ENCODE measurements around the gene MAP2K5.

Gene MAP2K5

DNA sequence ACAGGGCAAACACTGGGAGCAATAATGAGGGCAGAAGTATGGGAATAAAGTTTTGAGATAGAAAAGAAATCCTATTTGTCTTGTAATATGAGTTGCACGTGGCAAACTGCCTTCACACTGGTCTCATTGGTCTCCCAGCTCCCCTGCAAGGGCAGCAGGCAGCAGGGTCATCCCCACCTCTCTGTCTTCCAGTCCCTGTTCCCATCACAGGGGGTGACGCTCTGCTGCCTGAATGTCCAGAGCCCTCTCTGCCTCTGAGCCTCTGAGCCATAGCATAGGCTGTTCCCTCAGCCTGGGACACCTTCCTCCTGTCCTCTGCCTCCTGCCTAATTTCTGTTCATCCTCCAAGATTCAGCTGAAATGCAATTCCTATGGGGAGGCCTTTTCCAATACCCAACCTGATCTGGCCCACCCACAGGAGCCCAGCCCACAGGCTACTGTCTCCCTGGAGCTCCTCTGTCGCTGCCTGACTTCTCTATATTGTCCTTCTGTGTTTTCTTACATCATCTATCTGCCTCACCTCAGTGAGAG is 270.7 kb downstream of the MAP2K5 start:
- Histone ChIP-seq H4K20me1 (ENCODE audit: insufficient read depth, low read length, poor library complexity, severe bottlenecking) (no peaks in the 10 kb centered on the region), H3K9me2 (replicated peaks; ENCODE audit: low read depth, low read length) (no peaks in the 10 kb centered on the region), H3K9ac (ENCODE audit: low read depth, low read length, poor library complexity, severe bottlenecking) (peak overlapping the region; percentile 26), H3K79me2 (ENCODE audit: insufficient read depth, low read length) (no peaks in the 10 kb centered on the region), H3K4me3 (ENCODE audit: low read length, poor library complexity, severe bottlenecking) (peak overlapping the region; percentile 52), H2AFZ (ENCODE audit: low read length) (no peak overlapping the region), H3K27me3 (ENCODE audit: insufficient read depth, low read length, poor library complexity, severe bottlenecking) (no peaks in the 10 kb centered on the region), H3K4me1 (ENCODE audit: insufficient read depth, low read length, poor library complexity, severe bottlenecking) (peaks cover 21% of the 10 kb centered on the region), H3K36me3 (ENCODE audit: insufficient read depth, low read length) (peaks cover 3% of the 10 kb centered on the region; the same call in 1 of the 2 replicates), H3F3A (ENCODE audit: low read depth) (no peaks in the 10 kb centered on the region), H3K4me2 (ENCODE audit: low read depth, low read length, poor library complexity, severe bottlenecking) (peak overlapping the region; percentile 65), H3K9me3 (ENCODE audit: insufficient read depth, low read depth, low read length) (no peaks in the 10 kb centered on the region)
- TF ChIP-seq, protein P1, sequence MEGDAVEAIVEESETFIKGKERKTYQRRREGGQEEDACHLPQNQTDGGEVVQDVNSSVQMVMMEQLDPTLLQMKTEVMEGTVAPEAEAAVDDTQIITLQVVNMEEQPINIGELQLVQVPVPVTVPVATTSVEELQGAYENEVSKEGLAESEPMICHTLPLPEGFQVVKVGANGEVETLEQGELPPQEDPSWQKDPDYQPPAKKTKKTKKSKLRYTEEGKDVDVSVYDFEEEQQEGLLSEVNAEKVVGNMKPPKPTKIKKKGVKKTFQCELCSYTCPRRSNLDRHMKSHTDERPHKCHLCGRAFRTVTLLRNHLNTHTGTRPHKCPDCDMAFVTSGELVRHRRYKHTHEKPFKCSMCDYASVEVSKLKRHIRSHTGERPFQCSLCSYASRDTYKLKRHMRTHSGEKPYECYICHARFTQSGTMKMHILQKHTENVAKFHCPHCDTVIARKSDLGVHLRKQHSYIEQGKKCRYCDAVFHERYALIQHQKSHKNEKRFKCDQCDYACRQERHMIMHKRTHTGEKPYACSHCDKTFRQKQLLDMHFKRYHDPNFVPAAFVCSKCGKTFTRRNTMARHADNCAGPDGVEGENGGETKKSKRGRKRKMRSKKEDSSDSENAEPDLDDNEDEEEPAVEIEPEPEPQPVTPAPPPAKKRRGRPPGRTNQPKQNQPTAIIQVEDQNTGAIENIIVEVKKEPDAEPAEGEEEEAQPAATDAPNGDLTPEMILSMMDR (conservative IDR thresholded peaks at IDR 0.05; ENCODE audit: low read length): no peak
- no peak for TF ChIP-seq EZH2phosphoT487 (IDR thresholded peaks at IDR 0.05; ENCODE audit: borderline replicate concordance)

DNA sequence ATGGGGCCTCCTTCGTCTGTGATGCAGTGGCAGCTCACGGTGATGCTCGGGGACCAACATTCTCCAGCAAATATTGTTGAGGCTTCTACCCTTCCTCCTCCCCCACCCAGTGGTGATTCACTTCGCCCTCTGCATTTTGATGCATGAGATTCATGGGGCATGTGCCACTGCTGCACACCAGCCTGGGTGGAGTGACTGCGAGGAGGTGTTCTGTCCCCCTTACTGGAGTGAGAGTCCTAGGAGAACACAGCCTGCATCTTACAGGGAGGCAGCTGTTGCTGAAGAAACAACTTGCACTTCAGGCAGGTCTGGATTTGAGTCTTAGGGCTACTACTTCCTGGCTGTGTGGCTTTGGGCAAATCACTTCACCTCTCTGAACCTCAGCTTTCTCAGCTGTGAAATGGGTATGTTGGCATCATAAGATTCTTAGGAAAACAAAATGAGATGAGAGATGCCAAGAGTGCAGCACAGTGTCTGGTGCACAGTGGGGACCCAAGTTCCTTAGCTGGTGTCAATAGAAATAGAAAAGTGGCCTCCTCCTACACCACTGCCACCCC is 272.6 kb downstream of the MAP2K5 start:
- H3K9me2 ChIP-seq (replicated peaks; ENCODE audit: low read depth, low read length): no peaks in the 10 kb centered on the region
- H3K79me2 ChIP-seq (ENCODE audit: insufficient read depth, low read length): no peaks in the 10 kb centered on the region
- H3K9ac ChIP-seq (ENCODE audit: low read depth, low read length, poor library complexity, severe bottlenecking): no peak overlapping the region
- no peaks in the 10 kb centered on the region for H3F3A ChIP-seq (ENCODE audit: low read depth)
- H3K4me2 ChIP-seq (ENCODE audit: low read depth, low read length, poor library complexity, severe bottlenecking): no peak overlapping the region
- no peak overlapping the region for H2AFZ ChIP-seq (ENCODE audit: low read length)
- H3K36me3 ChIP-seq (ENCODE audit: insufficient read depth, low read length): no peaks in the 10 kb centered on the region
- peaks cover 21% of the 10 kb centered on the region for H3K4me1 ChIP-seq (ENCODE audit: insufficient read depth, low read length, poor library complexity, severe bottlenecking)
- H3K9me3 ChIP-seq (ENCODE audit: insufficient read depth, low read depth, low read length): no peaks in the 10 kb centered on the region
- no peaks in the 10 kb centered on the region for H3K27me3 ChIP-seq (ENCODE audit: insufficient read depth, low read length, poor library complexity, severe bottlenecking)
- H4K20me1 ChIP-seq (ENCODE audit: insufficient read depth, low read length, poor library complexity, severe bottlenecking): no peaks in the 10 kb centered on the region
- TF ChIP-seq, protein P1 (conservative IDR thresholded peaks at IDR 0.05; ENCODE audit: low read length): no peak
- TF ChIP-seq EZH2phosphoT487 (IDR thresholded peaks at IDR 0.05; ENCODE audit: borderline replicate concordance): no peak
- H3K4me3 ChIP-seq (ENCODE audit: low read length, poor library complexity, severe bottlenecking): no peak overlapping the region

DNA sequence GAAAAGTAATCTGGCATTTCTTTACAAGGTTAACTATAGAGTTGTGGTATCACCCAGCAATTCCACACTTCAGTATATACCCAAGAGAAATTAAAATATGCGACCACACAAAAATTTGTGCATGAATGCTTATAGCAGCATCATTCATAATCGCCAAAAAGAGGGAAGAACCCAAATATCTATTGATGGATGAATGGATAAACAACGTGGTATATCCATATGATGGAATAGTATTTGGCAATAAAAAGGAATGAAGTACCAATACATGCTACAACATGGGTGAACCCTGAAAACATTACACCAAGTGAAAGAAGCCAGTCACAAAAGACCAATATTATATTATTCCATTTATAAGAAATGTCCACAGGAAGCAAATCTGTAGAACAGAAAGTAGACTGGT is 274.2 kb downstream of the MAP2K5 start:
- no peak overlapping the region for H2AFZ ChIP-seq (ENCODE audit: low read length)
- TF ChIP-seq EZH2phosphoT487 (IDR thresholded peaks at IDR 0.05; ENCODE audit: borderline replicate concordance): no peak
- TF ChIP-seq, protein P1 (conservative IDR thresholded peaks at IDR 0.05; ENCODE audit: low read length): no peak
- H3K27me3 ChIP-seq (ENCODE audit: insufficient read depth, low read length, poor library complexity, severe bottlenecking): no peaks in the 10 kb centered on the region
- no peaks in the 10 kb centered on the region for H4K20me1 ChIP-seq (ENCODE audit: insufficient read depth, low read length, poor library complexity, severe bottlenecking)
- H3K79me2 ChIP-seq (ENCODE audit: insufficient read depth, low read length): no peaks in the 10 kb centered on the region
- H3K36me3 ChIP-seq (ENCODE audit: insufficient read depth, low read length): no peaks in the 10 kb centered on the region
- no peaks in the 10 kb centered on the region for H3K9me3 ChIP-seq (ENCODE audit: insufficient read depth, low read depth, low read length)
- H3K4me3 ChIP-seq (ENCODE audit: low read length, poor library complexity, severe bottlenecking): no peak overlapping the region
- H3K4me1 ChIP-seq (ENCODE audit: insufficient read depth, low read length, poor library complexity, severe bottlenecking): peaks cover 21% of the 10 kb centered on the region
- no peak overlapping the region for H3K4me2 ChIP-seq (ENCODE audit: low read depth, low read length, poor library complexity, severe bottlenecking)
- no peak overlapping the region for H3K9ac ChIP-seq (ENCODE audit: low read depth, low read length, poor library complexity, severe bottlenecking)
- no peaks in the 10 kb centered on the region for H3F3A ChIP-seq (ENCODE audit: low read depth)
- H3K9me2 ChIP-seq (replicated peaks; ENCODE audit: low read depth, low read length): no peaks in the 10 kb centered on the region
